NT2/D1 (cell line): ENCODE data around the gene LZTS3.

Source experiments
- DNase-seq: peaks from one replicate; pipeline ENCODE4 v3.0.0-alpha.2; 2011; ENCODE audit warnings: low read depth, low spot score
- H3K27me3 ChIP-seq: 2 replicates; pipeline ENCODE4 v1.6.0; 2011; ENCODE audit warnings: mild to moderate bottlenecking; ENCODE audit not compliant: insufficient read length, insufficient read depth
- H3K36me3 ChIP-seq: 2 replicates; pipeline ENCODE4 v1.6.1; 2011; ENCODE audit warnings: mild to moderate bottlenecking, low read length, mixed read lengths; ENCODE audit not compliant: insufficient read depth, insufficient read length
- H3K4me1 ChIP-seq: 2 replicates; pipeline ENCODE4 v1.5.1; 2011; ENCODE audit not compliant: insufficient read depth, insufficient read length
- H3K4me3 ChIP-seq: 2 replicates; pipeline ENCODE4 v1.5.1; 2011; ENCODE audit warnings: low read depth; ENCODE audit not compliant: insufficient read length
- H3K9ac ChIP-seq: 2 replicates; pipeline ENCODE4 v1.6.0; 2011; ENCODE audit warnings: low read depth; ENCODE audit not compliant: insufficient read length
- H3K9me3 ChIP-seq: 2 replicates; pipeline ENCODE4 v1.5.1; 2011; ENCODE audit warnings: mild to moderate bottlenecking, low read length; ENCODE audit not compliant: insufficient read depth
- SUZ12 ChIP-seq: IDR thresholded peaks from 2 replicates; pipeline ENCODE4 v1.6.1; 2011; ENCODE audit not compliant: insufficient read length, insufficient read depth; ENCODE audit errors: extremely low read depth
- YY1 ChIP-seq: IDR thresholded peaks from 2 replicates; pipeline ENCODE4 v1.6.1; 2011; ENCODE audit not compliant: insufficient read length, insufficient read depth
- ZNF274 ChIP-seq: IDR thresholded peaks from 2 replicates; pipeline ENCODE4 v1.6.1; 2011; ENCODE audit warnings: mild to moderate bottlenecking, low read depth, low read length

The LZTS3 gene

GRCh38 chr20:3209257-3209945 lies 36.1 kb upstream of the LZTS3 start, which contains the start of gene ITPA:
TSS of gene ITPA (plus strand) at chr20:3209498. CDS start at chr20:3209552, 54 bp downstream.
- peaks cover 4% of the 10 kb centered on the region for H3K4me1 ChIP-seq
- TF ChIP-seq ZNF274 (no peak), YY1 (no peak), SUZ12 (no peak)
- H3K36me3 ChIP-seq: peaks cover 24% of the 10 kb centered on the region
- no peaks in the 10 kb centered on the region for H3K9me3 ChIP-seq
- no peaks in the 10 kb centered on the region for H3K27me3 ChIP-seq
- H3K9ac ChIP-seq: peak within 1 kb of the TSS; percentile 83
- H3K4me3 ChIP-seq: peak within 1 kb of the TSS; percentile 56
- DNase-seq: no peak

DNA sequence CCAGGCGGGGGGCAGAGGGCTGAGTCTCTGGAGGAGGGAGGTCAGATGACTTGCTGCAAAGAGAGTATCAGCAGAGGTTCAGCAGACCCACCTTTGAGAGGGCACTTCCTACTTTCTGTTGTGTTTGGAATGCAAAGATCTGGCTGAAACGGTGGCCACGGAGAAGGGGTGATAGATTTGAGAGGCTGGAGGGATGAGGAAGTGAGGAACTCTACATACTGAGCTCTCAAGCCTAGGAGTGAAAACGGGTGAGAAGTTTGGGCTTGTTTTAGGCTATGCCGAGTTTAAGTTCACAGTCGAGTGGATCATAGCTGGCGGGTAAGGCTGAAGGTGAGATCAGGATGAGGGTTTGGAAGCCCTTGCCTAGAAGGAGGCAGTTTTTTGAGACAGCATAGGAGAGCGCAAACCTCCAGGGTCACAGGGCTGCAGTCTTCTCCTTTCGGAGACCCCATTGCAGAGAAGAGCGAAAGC lies 35.5 kb upstream of the LZTS3 start:
- no peak for TF ChIP-seq ZNF274
- DNase-seq: no peak
- Histone ChIP-seq H3K9me3 (no peaks in the 10 kb centered on the region), H3K4me3 (peak overlapping the region; percentile 56), H3K9ac (peak overlapping the region; percentile 83), H3K4me1 (peaks cover 4% of the 10 kb centered on the region), H3K27me3 (no peaks in the 10 kb centered on the region), H3K36me3 (peaks cover 21% of the 10 kb centered on the region)

- peak within 1 kb of the TSS; percentile 94 for H3K4me3 ChIP-seq
- peaks cover 2% of the 10 kb centered on the region for H3K4me1 ChIP-seq
- peak within 1 kb of the TSS; percentile 92 for H3K9ac ChIP-seq
- peaks cover 30% of the 10 kb centered on the region for H3K36me3 ChIP-seq
- H3K27me3 ChIP-seq: no peaks in the 10 kb centered on the region
- TF ChIP-seq SUZ12 (no peak), YY1 (no peak), ZNF274 (no peak)
- DNase-seq: peak; percentile 66
- H3K9me3 ChIP-seq: no peaks in the 10 kb centered on the region
Measured at GRCh38 chr20:3204124-3204794, 30.9 kb upstream of the LZTS3 start, which contains the start of gene DDRGK1. TSS of gene DDRGK1 (minus strand) at chr20:3204682. CDS start at chr20:3204627, 55 bp downstream.

GRCh38 chr20:3203315-3204123 lies 30.2 kb upstream of the LZTS3 start:
- H3K9ac ChIP-seq: peak overlapping the region; percentile 92
- H3K4me3 ChIP-seq: peak overlapping the region; percentile 94
- H3K27me3 ChIP-seq: no peaks in the 10 kb centered on the region
- peaks cover 2% of the 10 kb centered on the region for H3K4me1 ChIP-seq
- TF ChIP-seq SUZ12: no peak
- no peak for TF ChIP-seq ZNF274
- no peak for TF ChIP-seq YY1
- no peak for DNase-seq
- peaks cover 34% of the 10 kb centered on the region for H3K36me3 ChIP-seq
- no peaks in the 10 kb centered on the region for H3K9me3 ChIP-seq

- H3K4me3 ChIP-seq: peak overlapping the region; percentile 94
- no peak for TF ChIP-seq ZNF274
- TF ChIP-seq YY1: no peak
- TF ChIP-seq SUZ12: no peak
- no peaks in the 10 kb centered on the region for H3K27me3 ChIP-seq
- no peak for DNase-seq
- peaks cover 2% of the 10 kb centered on the region for H3K4me1 ChIP-seq
- H3K9me3 ChIP-seq: no peaks in the 10 kb centered on the region
- peak overlapping the region; percentile 92 for H3K9ac ChIP-seq
- peaks cover 34% of the 10 kb centered on the region for H3K36me3 ChIP-seq
Measured at GRCh38 chr20:3202965-3203314, 29.6 kb upstream of the LZTS3 start.

- peaks cover 2% of the 10 kb centered on the region for H3K4me1 ChIP-seq
- H3K9me3 ChIP-seq: no peaks in the 10 kb centered on the region
- DNase-seq: no peak
- H3K36me3 ChIP-seq: peaks cover 38% of the 10 kb centered on the region
- H3K9ac ChIP-seq: no peak overlapping the region
- TF ChIP-seq ZNF274: no peak
- no peak for TF ChIP-seq YY1
- TF ChIP-seq SUZ12: no peak
- H3K4me3 ChIP-seq: no peak overlapping the region
- H3K27me3 ChIP-seq: no peaks in the 10 kb centered on the region
Measured at GRCh38 chr20:3199976-3200755, 26.8 kb upstream of the LZTS3 start.
